Stimulated activated CD8-positive, alpha-beta memory T cell treated with anti-CD3 and anti-CD28 coated beads, Interleukin-15, amount 100 ng/mL, for 48 hours (primary cell): Measurements from ENCODE around the gene BAZ1A.
A peak's percentile ranks its signal among the peaks of the same experiment; 100 is the strongest.

Source experiments
- DNase-seq, 2 donors: peaks; one replicate each; pipeline ENCODE4 v3.0.0-alpha.2; 2020; ENCODE audit warnings: low read depth in 2 of 2

Gene BAZ1A

DNA sequence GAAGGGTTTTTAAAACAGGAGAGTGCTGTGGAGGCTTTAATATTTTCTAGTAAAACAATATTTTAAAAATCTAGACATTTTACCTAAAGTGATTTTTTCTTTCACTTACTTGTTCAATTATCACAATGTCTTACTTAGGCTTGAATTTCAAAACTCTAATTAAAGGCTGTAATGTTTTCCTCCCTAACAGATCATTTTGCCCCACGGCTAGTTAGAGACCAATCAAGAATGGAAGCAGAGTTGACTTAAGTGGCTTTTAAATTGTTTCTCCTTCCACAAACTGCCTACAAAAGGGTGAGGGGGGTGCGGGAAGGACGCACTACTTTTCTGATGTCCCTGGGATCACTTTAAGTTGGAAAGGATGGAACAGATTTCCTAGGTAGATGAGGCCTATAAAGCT, 151.3 kb downstream of the BAZ1A start:
- DNase-seq, result no peak

DNA sequence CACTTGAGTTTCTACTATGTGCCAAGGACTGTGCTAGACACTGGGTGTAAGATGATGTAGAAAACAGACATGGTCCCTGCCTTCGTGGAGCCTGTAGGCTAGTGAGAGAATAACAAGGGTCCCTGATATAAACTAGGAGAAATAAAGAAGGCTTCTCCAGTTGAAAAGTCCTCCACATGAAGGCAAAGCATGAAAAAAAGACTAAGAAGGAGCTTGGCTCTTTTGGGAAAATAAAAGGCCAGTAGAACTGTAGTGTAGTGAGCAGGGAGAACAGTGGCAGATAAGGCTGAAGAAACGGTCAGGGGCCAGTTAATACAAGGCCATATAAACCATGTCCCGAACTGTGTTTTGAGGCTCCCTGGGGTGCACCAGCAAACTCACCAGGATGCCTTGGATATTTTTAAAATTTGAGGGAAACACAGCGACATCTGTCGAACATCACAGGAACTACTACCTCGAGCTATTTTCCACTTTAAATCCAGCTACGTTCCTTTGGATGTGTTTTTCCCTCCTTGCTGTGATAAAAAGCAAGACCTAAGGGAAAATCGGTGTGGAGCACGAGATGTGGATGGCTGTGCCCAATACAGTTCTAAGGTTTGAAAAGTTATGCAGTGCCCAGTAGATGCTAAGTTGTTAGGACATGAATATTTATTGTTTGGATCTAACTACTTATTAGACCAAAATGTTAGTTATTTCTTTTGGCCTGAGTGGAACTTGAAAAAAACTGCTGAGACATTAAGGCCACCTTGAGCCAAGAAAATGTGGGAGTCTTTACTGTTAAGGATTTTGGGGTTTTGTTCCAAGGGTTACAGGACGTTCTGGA, 152.2 kb downstream of the BAZ1A start:
- DNase-seq, result peak in 1 of 2 donors; percentile 1

DNA sequence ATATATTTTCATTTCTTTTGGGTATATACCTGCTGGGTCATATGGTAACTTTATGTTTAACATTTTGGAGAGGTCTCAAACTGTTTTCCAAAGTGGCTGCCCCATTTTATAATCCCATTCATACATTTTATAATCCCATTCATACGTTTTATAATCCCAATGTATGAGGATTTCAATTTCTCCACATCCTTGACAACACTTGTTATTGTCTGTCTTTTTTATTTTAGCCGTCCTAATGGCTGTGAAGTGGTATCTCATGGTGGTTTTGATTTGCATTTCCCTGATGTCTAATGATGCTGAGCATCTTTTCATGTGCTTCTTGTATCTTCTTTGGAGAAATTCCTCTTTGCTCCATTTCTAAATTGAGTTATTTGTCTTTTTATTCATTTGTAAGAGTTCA, 154.0 kb downstream of the BAZ1A start:
- DNase-seq, result no peak

DNA sequence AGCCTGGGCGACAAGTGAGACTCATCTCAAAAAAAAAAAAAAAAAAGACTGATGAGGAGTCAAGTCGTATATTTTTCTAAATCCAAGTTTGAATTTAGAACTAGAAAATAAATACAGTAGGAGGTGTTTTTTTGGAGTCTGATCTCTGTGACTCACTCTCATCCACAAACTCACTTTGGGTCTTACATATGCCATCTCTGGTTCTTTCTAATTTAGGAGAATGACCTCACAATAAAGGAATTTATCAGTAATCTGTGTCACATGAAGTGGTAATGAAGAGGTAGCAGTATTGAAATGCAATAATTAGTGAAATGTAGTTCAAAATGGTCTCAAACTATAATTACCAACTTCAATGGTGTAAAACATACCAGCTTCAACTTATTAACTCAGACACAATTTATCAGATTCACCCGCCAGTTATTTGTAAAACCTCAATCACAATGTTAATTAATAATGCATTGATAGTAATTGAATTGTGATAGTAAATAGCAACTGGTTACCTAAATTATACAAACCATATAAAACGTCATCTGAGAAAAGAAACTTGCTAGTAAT, 156.3 kb downstream of the BAZ1A start:
- no peak for DNase-seq

DNA sequence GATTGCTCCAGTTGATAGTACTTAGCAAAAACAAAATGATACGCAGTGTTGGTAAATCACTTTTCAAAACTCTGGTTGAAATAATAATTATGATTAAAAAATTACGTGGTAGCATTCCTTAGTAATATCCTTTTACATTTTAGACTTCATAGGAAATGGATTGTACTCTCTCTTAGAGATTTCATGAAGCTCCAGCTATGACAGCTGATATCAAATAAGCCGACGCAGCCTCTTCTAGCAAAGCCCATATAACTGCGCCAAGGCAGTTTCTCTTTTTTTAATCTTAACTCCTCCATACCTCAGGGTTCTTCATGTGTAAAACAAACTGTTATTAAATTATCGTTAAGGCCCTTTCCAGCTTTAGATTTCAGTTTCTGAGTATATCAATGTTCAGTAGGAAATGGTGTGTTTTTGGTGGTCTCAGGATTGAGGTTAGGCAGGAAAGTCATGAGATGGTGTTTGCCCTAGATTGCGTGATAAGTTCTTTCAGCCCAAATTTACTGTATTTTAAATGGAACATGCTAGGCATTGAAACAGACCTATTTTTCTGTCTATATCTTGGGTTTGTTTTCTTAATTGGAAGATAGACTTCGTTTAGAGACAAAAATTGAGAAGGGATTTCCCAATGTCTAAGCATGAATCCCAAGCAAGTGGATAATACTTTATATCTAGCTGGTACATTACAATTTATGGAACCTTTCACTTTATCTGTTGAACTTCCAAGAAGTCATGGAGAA, 159.9 kb downstream of the BAZ1A start:
- no peak for DNase-seq

DNA sequence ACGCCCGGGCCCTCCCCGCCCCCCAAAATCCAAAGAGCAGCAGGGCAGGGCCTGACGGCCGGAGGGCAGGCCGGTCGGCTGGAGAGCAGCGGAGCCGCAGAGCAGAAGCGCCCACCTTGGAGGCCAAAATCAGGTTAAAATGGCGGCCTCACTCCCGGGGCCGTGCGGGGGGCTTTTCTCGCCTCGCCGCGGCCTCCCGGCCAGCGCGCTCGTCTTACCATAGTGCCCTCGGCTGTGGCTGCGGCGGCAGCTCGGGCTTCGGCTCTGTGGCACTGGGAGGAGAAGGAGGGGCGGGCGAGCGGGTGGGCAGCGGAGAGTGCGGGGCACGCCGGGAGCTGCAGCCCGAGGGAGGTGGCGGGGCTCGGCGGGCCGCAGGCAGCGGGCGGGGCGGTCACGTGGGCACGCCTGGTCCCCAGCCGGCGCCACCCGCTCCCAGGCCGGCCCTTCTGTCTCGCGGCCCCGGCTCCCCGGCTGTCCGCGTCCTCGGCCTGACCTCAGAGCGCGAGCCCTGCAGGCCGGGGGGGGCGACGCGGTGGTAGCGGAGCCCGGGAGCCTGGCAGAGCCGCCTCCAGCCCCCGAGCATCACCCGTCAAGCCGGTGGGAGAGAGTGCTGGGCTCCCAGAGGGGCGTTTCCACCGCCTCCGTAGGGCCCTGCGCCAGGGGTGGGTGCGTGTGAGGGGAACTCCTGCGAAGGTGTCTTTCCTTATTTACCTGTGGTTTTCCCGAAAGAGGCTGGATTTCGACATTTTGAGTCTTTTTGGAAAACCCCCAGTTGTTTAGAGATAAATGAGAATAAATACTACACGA, 160.6 kb downstream of the BAZ1A start, which contains the start of gene CFL2:
Gene CFL2, minus strand, starts transcription at position 274 of the 807 bp plus-strand sequence. Its CDS starts 53 bp downstream, at position 221.
- peak; percentile 60 to 74 for DNase-seq

DNA sequence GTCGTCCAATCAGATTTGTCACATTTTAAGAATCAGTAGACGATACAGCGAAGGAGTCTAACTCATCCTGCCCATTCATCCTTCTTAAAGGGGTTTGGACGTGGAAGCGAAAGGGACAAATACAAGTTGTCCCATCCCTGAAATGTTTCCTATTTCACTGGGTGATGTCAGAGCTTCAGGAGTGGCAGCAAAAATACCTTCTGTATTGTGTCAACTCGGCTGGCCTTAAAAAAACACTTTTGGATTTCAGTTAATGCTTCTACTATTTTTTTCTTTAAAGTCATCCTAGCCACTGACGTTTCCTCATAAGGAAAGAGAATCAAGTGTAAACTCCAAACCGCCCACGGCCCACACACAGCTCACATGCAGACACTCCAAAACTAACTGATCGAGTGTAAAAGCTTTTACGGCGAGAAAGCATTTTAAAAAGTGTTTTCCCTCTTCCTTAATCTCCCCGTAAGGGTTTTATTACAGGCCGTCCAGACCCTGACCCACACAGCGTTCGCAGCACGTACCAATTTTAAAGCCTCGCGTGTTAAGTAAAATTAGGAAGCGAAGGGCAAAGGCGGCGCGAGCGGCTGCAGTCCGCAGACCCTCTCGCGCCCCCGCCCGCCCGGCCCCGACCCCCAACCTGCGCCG, 161.4 kb downstream of the BAZ1A start:
- peak; percentile 2 to 3 for DNase-seq

DNA sequence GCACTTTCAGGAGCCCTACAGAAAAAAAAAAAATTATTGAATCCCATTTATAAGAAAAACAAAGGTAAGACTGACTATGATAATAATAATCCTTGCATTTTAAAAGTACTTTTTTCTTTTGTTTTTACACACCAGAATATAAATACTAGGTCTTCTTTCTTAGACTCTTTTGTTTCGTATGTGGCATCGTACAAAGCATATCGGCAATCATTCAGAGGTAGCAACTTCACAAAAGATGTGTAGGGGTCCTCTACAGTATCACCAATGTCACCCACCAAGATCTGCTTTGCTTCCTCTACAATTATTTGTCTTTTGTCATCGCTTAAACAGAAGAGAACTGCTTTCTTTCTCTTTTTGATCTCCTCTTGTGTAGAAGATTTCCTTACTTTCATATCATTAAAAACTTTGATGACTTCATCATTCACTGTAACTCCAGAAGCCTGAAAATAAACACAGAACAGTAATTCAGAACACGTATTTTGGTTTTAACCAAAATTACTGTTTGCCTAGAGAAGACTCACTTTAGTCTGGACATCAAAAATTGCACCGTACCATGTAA, 162.0 kb downstream of the BAZ1A start:
- no peak for DNase-seq

DNA sequence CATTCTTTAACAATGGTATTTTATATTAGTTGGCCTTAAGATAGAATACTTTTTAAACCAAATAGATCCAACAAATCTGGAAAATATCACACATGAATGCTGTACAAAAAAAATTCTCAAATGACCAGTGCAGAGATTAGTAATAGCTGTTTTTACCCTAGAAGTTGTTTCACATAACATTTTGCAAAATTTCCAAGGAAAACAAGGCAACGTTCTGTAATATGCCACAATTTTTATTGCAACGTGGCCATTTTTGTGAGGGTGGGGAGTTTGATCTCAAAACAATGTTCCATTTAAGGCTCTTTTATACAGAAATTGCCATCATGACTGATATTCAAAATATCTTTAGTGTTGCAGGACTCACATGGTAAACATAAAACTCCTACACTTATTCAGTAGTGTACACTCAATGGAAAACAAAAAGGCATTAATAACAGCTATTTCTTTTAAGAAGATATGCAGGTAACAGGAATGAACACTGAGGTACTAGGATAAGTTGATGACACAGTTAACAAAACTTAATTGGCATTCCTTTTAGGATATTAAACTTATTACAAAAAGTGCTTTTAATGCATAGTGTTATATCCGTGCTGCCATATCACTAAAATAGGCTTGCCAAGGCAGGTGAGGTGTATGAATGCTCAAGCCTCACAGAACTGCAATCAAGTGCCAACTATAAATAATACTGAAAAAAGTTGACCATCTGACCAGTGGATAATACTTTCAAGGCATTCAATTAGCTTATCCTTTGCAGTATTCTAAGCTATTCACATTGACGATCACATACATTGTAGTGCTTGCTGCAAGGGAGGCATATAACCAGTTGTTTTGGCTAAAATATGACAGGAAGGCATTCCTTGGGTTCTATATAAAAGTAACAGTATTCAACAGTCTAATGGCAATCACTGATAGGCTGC, 163.1 kb downstream of the BAZ1A start:
- DNase-seq, result no peak

DNA sequence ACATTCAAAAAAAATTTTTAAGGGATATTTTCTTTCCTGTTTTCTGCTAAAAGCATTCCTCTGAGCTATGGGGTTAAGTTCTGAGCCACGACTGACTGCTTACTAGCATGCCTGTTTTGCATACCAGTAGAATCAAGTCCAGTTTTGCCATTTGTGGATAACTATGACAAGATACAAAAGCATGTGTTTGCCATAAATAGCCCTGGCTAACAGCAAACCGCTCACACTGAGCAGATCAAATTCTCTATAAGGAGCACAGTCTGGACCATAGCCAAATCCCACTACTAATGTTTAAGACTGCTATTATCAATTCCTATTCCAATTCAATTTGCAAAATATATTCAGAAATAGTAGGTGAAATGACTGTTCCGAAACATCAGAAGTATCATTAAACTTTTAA, 164.0 kb downstream of the BAZ1A start:
- DNase-seq, result no peak

DNA sequence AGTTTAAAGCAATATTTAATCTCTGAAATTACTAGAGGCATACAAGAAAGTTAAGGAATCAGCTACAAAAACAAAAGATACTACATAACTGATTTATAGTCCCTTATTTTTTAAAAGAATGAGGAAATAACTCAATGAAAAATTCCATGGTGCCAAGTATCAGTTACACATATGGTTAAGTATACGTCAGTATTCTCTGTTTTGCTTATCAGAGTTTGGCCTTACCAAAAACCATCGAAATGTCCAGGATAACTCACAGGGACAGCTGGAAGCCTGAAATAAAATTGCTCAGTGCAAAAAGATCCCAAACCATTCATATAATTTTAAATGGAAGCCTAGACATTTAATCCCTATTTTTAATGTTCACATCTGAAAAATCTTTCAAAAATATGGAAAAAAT, 164.4 kb downstream of the BAZ1A start:
- DNase-seq, result no peak

DNA sequence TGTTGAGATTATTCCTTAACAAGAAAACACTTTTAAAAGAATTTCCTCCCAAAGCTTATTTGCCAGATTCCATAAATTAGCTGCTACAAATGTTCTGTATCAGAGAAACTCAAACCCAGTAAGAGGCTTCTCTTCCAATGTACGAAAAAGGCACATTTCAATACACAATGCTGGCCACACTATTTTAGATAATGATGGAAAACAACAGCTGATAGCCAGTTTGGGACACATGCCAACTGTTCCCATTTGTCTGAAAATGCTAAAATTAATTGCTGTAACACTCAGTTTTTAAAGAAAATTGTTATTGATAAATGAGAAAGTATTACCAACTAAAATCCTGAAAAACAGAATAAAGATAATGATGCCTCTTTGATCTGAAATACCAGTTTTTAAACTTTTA, 165.2 kb downstream of the BAZ1A start:
- DNase-seq, result no peak

DNA sequence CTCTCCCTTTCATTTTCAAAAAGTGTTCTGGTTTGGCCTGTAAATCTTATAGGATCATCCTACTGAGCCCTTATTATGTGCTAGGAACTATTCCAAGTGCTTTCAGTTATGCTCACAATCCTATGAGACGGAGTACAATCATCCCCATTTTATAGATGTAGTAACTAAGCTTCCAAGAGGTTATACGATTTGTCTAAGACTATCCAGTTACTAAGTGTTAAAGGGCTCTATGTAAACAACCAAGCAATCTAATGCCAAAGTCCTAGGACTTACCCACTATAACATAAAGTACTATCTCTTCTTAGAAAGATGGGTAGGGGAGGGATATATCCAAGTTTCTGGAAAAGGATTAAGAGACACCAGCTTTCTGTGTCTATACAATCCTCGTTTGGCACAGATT, 167.4 kb downstream of the BAZ1A start:
- no peak for DNase-seq
